Calu3 (cell line): ENCODE results near the gene CXCL5. TPM values are rescaled to one million over a fixed set of nuclear protein-coding genes. Genes with fewer than 3 reads are reported as not detected.

Source experiments
- BruUV-seq: library from RNA; stranded (reverse); fragments of 400-500 nt; replicated peaks from 2 replicates; lab custom pipeline; 2021; lab: Mats Ljungman, UMichigan
- CTCF ChIA-PET: fragments of 300-600 bp; sonication (Branson Sonifier 250); formaldehyde crosslinking; loops from one replicate; lab custom pipeline; 2022; ENCODE audit warnings: antibody characterized with exemption; lab: Charles Lee
- DNase-seq: peaks from one replicate; pipeline ENCODE4 v3.0.0; 2022
- H3K27ac Mint-ChIP-seq: one replicate; pipeline ENCODE4 v1.8.0; 2022; ENCODE audit warnings: mixed read lengths; ENCODE audit not compliant: unreplicated experiment
- H3K27me3 Mint-ChIP-seq: one replicate; pipeline ENCODE4 v1.8.0; 2022; ENCODE audit warnings: mixed read lengths; ENCODE audit not compliant: unreplicated experiment
- H3K36me3 Mint-ChIP-seq: one replicate; pipeline ENCODE4 v1.8.0; 2022; ENCODE audit warnings: mild to moderate bottlenecking, moderate library complexity, mixed read lengths; ENCODE audit not compliant: insufficient read depth, unreplicated experiment
- H3K4me1 Mint-ChIP-seq: one replicate; pipeline ENCODE4 v1.8.0; 2022; ENCODE audit warnings: mild to moderate bottlenecking, low read depth, mixed read lengths; ENCODE audit not compliant: unreplicated experiment
- H3K4me3 Mint-ChIP-seq: one replicate; pipeline ENCODE4 v1.8.0; 2022; ENCODE audit warnings: mild to moderate bottlenecking, low read depth, moderate library complexity, mixed read lengths; ENCODE audit not compliant: unreplicated experiment
- H3K9me3 Mint-ChIP-seq: one replicate; pipeline ENCODE4 v1.8.0; 2022; ENCODE audit warnings: low read depth, mixed read lengths; ENCODE audit not compliant: unreplicated experiment
- intact Hi-C: fragments of 100-400 bp; cut with micrococcal nuclease; formaldehyde crosslinking; loops from one replicate; pipeline ENCODE4 v1.10.0; 2022; ENCODE audit not compliant: unreplicated experiment
- total RNA-seq: library from RNA; stranded (reverse); gene quantifications from 2 replicates; pipeline ENCODE4 v1.2.3, GENCODE V29; 2022
- TF ChIP-seq, protein P1 (sequence below): fragments of 200-600 bp; IDR thresholded peaks from one replicate; pipeline ENCODE4 v1.8.0; 2022; ENCODE audit warnings: antibody characterized with exemption; ENCODE audit not compliant: unreplicated experiment

CXCL5 gene
- total RNA-seq, 1 experiment from 2014 or later: 1,906 TPM

- H3K27me3 Mint-ChIP-seq: no peaks in the 10 kb centered on the region
- BruUV-seq: no TSS peak
- peak overlapping the region; percentile 92 for H3K27ac Mint-ChIP-seq
- H3K9me3 Mint-ChIP-seq: no peaks in the 10 kb centered on the region
- H3K4me1 Mint-ChIP-seq: peaks cover 22% of the 10 kb centered on the region
- CTCF ChIA-PET: interaction anchor here (1.0 to 1.6 kb wide), 3 partner anchors 9 to 88 kb away, joined by 3 to 11 read pairs (median 4); partner anchors contain the start of gene CXCL5
- DNase-seq: peak; percentile 54
- no peak overlapping the region for H3K4me3 Mint-ChIP-seq
- intact Hi-C loops: loop anchor here (1.0 to 2.0 kb wide), 2 partner anchors 15 to 18 kb away; partner anchors contain the start of gene CXCL3
- H3K36me3 Mint-ChIP-seq: peaks cover 13% of the 10 kb centered on the region
- TF ChIP-seq, protein P1, sequence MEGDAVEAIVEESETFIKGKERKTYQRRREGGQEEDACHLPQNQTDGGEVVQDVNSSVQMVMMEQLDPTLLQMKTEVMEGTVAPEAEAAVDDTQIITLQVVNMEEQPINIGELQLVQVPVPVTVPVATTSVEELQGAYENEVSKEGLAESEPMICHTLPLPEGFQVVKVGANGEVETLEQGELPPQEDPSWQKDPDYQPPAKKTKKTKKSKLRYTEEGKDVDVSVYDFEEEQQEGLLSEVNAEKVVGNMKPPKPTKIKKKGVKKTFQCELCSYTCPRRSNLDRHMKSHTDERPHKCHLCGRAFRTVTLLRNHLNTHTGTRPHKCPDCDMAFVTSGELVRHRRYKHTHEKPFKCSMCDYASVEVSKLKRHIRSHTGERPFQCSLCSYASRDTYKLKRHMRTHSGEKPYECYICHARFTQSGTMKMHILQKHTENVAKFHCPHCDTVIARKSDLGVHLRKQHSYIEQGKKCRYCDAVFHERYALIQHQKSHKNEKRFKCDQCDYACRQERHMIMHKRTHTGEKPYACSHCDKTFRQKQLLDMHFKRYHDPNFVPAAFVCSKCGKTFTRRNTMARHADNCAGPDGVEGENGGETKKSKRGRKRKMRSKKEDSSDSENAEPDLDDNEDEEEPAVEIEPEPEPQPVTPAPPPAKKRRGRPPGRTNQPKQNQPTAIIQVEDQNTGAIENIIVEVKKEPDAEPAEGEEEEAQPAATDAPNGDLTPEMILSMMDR: no peak
Observed at GRCh38 chr4:74023709-74024108, 25.2 kb upstream of the CXCL5 start.

GRCh38 chr4:74021601-74022000, 23.1 kb upstream of the CXCL5 start:
- Mint-ChIP-seq H3K36me3 (peaks cover 10% of the 10 kb centered on the region), H3K27ac (peak overlapping the region; percentile 64), H3K4me3 (no peak overlapping the region), H3K4me1 (peaks cover 36% of the 10 kb centered on the region), H3K27me3 (no peaks in the 10 kb centered on the region), H3K9me3 (no peaks in the 10 kb centered on the region)
- DNase-seq: no peak
- no TSS peak for BruUV-seq
- TF ChIP-seq, protein P1: no peak
- CTCF ChIA-PET: no interaction called here
- intact Hi-C loops: no loop called here

- H3K36me3 Mint-ChIP-seq: peaks cover 6% of the 10 kb centered on the region
- intact Hi-C loops: no loop called here
- BruUV-seq: no TSS peak
Observed at GRCh38 chr4:74018771-74019170, 20.3 kb upstream of the CXCL5 start.

GRCh38 chr4:74018116-74018515, 19.6 kb upstream of the CXCL5 start:
- H3K9me3 Mint-ChIP-seq: peaks cover 3% of the 10 kb centered on the region
- no peak overlapping the region for H3K27ac Mint-ChIP-seq
- TF ChIP-seq, protein P1: no peak
- CTCF ChIA-PET: interaction anchor here (1.4 kb wide), 1 partner anchor 20 kb away, joined by 3 read pairs; the partner anchor contains the start of gene CXCL5
- no peaks in the 10 kb centered on the region for H3K36me3 Mint-ChIP-seq
- H3K27me3 Mint-ChIP-seq: no peaks in the 10 kb centered on the region
- DNase-seq: no peak
- H3K4me1 Mint-ChIP-seq: peaks cover 56% of the 10 kb centered on the region
- intact Hi-C loops: no loop called here
- no peak overlapping the region for H3K4me3 Mint-ChIP-seq
- BruUV-seq: no TSS peak

More at GRCh38 chr4:74018771-74019170, 20.3 kb upstream of the CXCL5 start:
- Mint-ChIP-seq H3K4me1 (peaks cover 56% of the 10 kb centered on the region), H3K4me3 (no peak overlapping the region), H3K9me3 (peaks cover under 1% of the 10 kb centered on the region), H3K27ac (peak overlapping the region; percentile 15), H3K27me3 (no peaks in the 10 kb centered on the region)
- TF ChIP-seq, protein P1: no peak
- CTCF ChIA-PET: interaction anchor here (1.4 kb wide), 1 partner anchor 20 kb away, joined by 3 read pairs; the partner anchor contains the start of gene CXCL5
- no peak for DNase-seq
